ENCODE measurements around the gene VASN.
A peak's percentile ranks its signal among the peaks of the same experiment; 100 is the strongest.
"Not testable (repeated sequence)": the region's sequence is repeated elsewhere in the genome, so short reads cannot be mapped to it uniquely, and the experiment has no call there.

Gene VASN

DNA sequence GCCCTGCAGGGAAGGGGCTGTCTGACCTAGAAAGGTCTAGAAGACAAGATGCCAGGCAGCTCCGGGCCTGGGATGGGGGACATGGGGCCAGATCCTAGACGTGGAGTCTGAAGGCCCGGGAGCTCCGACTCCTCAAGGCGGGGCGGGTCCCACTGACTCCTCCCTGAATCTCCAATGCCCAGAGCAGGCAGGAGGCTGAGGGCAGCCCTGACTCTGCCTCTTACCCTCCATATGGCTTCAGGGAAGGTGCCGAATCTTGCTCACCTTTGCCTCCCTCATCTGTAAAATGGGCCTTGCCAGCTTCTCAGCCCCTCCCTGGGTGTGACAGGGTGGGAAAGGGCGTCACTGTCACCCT, 14.8 kb downstream of the VASN start:
- no peak for DNase-seq

DNA sequence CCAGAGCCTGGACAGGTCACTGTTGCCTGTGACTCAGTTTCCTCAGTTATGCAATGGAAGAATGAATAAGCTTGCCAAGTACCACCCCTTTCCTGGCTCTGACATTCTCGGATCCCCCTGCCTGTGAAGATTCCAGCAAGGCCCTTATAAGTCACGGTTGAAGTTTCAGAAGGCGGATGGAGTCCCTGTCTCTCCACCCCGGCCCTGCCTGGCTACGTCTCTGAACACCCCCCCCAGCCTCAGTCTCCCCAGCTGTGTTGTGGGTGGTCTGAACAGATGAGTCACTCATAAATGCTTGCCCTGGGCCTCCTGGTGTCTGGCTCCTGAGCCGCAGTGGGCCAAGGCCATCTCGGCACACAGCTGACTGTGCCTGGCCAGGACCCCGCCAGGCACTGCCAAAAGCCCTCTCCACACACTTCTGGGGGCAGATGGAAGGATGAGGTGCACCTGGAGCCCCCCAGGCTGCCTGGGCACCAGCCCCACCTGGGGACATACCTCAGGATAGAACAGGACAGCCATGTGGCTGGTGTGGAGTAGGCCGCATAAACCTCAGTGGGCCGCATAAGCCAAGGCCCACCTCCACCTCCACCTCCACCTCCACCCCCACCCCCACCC, 15.4 kb downstream of the VASN start:
- no peak for DNase-seq

- DNase-seq: no peak
These were observed 16.1 kb downstream of the VASN start for GRCh38 chr16:4387781-4388180.

- no peak for DNase-seq
These were observed 16.8 kb downstream of the VASN start for GRCh38 chr16:4388271-4389021.

GRCh38 chr16:4389051-4389955, 17.7 kb downstream of the VASN start:
- no peak for DNase-seq

DNA sequence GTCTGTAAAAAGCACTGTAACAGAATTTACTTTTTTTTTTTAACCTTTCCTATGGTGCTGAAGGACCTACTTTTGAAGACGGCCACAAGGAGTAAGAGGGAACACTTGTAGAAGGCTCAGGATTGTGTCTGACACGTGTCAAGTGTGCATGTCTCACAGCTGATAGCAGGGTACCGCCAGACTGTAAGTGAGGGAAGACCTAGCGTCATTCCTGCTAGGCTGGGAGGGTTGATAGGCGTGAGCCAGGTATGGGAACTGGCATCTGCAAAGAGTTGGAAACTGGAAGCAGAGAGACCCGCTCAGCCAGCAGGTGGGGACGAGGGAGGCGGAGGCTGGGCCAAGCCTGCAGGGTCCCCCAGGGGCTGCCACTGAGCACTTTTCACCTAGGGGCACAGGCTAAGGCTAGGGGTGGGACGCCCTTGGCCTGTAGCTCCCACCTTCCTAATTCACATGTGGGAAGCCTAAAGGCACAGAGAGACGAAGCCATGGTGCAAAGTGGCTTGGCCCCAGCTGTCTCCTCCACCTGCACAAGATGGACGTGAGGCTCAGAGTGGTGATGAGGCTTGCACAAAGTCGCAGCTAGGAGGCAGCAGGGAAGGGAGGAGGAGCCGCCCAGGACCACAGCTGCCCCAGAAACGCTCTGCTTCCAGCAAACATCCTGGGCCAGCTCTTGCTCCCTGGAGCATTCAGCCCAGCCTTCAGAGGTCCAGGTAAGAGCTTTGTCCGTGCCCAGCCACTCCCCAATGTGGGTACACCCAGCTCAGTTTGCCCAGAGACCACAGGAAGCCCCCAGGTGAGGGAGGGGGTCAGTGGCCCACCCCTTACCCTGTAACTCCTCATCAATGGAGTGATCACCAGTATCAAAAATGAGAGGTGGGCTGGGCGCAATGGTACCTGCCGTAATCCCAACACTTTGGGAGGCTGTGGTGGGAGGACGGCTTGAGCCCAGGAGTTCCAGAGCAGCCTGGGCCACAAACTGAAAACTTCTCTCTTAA, 18.9 kb downstream of the VASN start:
- DNase-seq: no peak

DNA sequence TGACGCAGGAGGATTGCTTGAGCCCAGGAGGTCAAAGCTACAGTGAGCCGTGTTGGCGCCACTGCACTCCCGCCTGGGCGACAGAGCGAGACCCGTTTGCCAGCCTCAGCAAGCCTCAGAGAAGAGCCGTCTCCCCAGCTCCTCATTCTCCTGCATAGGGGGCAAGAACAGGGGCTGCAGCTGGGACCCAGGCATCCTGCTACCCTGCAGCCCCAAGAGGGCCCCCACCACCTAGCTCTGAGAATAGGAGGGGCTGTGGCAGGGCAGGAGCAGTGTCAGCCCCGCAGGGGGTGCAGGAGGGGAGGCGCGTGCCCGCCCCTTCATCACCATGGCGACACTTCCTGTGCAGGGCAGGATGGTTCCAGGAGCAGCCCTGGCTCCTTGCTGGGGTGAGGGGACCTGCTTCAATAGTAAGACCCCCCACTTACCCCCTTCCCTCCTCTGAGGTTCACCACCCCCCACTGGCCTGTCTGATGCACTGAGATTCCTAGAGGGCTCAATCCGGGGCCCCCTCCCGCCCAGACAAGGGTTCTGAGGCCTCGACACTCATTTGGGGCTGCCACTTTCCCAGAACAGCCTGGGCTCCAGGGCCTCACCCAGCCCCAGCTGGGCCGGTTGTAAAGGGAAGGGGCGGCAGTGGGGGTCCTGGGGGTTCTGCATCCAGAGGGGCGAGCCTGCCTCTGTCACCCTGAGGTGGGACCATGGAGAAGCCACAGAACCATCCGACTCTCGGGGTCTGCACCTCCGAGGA, 20.2 kb downstream of the VASN start:
- DNase-seq: no peak

DNA sequence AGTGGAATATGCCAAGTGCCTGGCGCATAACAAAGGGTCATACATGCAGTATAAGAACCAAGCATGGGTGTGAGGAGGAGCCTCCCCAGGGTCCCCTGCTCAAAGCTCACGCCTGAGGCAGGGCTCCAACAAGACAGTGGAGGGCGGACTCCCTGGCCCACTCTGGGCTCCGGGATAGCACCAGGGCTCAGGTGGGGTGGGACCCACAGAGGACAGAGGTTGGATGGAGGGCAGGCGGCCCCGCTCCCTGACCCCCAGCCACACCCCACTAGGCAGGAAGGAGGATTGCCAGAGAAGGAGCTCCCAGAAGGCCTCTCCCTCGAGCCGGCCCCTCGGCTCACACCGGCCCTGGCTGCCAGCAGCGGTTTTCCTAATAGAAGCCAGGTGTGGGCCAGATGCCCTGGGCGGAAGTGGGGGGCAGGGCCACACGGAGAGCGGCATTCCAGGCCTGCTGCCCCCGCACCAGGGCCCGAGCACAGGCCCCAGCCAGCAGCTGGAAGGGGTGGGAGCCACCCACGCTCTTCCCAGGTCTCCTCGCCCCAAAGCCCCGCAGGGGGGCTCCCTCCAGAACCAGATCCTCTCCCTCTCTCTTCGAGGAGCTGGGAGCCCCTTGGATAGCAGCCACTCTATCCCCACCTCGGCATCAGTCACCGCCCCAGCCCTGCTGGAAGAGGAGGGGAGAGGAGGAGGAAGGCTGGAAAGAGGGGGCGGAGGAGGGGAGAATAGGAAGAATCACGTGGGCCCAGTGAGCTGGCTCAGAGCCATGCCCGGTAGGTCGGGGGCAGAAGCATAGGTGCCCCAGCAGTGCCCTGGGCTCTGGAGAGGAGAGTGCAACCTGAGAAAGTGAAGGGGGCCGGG, 21.0 kb downstream of the VASN start:
- no peak for DNase-seq

- no peak for DNase-seq
These were observed 21.6 kb downstream of the VASN start for GRCh38 chr16:4393240-4393600.

GRCh38 chr16:4393850-4394249, 22.2 kb downstream of the VASN start:
- DNase-seq: not testable (repeated sequence)

GRCh38 chr16:4395055-4395726, 23.5 kb downstream of the VASN start:
- no peak for DNase-seq

- no peak for DNase-seq
These were observed 27.5 kb downstream of the VASN start for GRCh38 chr16:4399001-4399730.

GRCh38 chr16:4401094-4401501, 29.4 kb downstream of the VASN start:
- no peak for DNase-seq

DNA sequence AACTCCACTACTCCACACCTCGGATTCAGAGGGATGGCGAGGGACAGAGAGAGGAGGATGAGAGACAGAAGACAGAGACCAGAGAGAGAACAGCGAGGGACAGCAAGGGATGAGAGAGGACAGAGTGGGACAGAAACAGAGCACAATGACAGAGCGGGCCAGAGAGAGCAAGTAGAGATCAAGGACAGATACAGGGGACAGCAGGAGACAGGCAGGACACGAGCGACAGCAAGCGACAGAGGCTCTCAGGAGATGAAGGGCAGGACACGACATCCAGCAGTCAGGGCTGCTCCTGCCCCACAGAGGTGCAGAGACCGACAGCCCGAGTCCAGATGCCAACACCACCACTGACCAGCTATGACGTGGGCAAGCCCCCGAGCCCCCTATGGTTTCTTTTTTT, 29.9 kb downstream of the VASN start:
- DNase-seq: no peak

DNA sequence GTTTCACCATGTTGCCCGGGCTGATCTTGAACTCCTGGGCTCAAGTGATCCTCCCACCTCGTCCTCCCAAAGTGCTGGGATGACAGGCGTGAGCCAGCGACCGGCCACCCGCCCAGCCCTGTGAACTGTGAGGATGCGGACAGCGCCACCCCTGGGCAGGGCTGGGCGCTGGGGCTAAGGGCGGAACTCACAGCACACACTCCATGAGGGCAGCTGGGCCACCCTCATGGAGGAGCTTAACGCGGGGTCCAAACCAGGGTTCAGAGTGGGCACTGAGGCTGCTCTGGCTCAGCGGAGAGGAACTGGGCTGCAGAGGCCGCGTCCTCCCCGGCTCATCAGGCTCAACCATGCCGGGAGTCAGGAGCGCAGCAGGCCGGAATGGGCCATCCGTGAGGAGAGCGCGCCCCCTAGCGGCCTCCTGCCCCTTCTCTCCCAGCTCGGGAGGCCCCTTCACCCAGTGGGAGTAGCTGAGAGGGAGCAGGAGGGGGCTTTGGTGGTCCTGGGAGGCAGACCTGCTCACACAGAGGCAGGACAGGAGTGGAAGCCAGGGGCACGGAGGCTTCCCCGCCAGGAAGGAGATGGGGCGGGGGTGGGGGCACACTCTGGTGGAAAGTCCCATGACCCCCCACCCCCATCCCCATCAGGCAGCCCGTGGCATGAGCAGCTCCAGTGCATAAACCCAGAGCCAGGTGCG, 30.9 kb downstream of the VASN start:
- DNase-seq: peak; percentile 56 to 73

- no peak for DNase-seq
These were observed 31.7 kb downstream of the VASN start for GRCh38 chr16:4403133-4403949.

DNA sequence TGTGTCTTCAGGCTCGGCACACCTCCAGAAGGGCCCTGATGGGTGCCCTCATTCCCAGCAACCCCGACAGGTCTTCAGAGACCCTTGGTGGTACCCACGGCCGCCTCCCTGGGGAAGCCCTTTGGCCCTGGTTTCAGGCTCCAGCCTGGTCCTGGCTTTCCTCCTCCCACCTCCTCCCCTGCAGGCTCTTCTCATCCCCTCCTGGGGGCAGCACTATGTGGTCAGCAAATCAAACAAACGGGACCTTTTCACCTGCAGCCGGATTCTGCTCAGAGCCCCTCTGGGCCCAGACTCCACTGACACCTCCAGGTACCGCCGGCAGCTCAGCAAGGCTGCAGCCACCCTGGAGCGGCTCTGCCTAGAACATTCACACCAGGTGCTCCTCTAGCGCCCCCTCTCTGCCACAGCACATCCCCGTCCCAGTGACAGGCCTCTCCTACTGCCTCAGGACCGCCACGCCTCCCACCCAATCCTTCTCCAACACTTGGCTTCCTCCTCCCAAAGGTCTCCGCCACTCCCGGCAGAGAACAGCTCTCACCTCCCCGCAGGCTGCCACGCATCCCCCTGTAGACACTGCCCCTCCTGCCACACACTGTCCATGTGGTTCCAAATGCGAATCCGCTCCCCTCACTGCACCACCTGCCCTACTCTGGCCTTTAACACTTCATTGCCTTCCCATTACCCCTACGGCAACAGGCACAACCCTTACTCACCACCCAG, 32.8 kb downstream of the VASN start:
- no peak for DNase-seq
